ENCODE results near the gene KBTBD13.

- TF ChIP-seq, protein P1, sequence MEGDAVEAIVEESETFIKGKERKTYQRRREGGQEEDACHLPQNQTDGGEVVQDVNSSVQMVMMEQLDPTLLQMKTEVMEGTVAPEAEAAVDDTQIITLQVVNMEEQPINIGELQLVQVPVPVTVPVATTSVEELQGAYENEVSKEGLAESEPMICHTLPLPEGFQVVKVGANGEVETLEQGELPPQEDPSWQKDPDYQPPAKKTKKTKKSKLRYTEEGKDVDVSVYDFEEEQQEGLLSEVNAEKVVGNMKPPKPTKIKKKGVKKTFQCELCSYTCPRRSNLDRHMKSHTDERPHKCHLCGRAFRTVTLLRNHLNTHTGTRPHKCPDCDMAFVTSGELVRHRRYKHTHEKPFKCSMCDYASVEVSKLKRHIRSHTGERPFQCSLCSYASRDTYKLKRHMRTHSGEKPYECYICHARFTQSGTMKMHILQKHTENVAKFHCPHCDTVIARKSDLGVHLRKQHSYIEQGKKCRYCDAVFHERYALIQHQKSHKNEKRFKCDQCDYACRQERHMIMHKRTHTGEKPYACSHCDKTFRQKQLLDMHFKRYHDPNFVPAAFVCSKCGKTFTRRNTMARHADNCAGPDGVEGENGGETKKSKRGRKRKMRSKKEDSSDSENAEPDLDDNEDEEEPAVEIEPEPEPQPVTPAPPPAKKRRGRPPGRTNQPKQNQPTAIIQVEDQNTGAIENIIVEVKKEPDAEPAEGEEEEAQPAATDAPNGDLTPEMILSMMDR (IDR thresholded peaks at IDR 0.05): no peak
- TF ChIP-seq POLR2AphosphoS5 (IDR thresholded peaks at IDR 0.05): no peak
- TF ChIP-seq POLR2A (IDR thresholded peaks at IDR 0.05): no peak
These were observed 39.2 kb upstream of the KBTBD13 start for GRCh38 chr15:65037309-65037708.
